MM.1S (cell line): ENCODE data around the gene VAC14.

ENCODE experiments used
- DNase-seq: peaks from one replicate; pipeline ENCODE4 v3.0.0-alpha.2; 2015
- H2AFZ ChIP-seq: fragments of 300-600 bp; sonication (generic); 2 replicates; pipeline ENCODE4 v1.6.0; 2016; ENCODE audit warnings: antibody characterized with exemption, low read length
- H3F3A ChIP-seq: fragments of 300-600 bp; sonication (generic); 2 replicates; pipeline ENCODE4 v1.6.1; 2016; ENCODE audit warnings: mild to moderate bottlenecking, antibody characterized with exemption, low read length, moderate library complexity, mixed read lengths; ENCODE audit not compliant: insufficient read depth
- H3K27ac ChIP-seq: fragments of 300-600 bp; sonication (generic); 2 replicates; pipeline ENCODE4 v1.5.1; 2016; ENCODE audit warnings: mild to moderate bottlenecking, low read length
- H3K27me3 ChIP-seq: fragments of 300-600 bp; sonication (generic); replicated peaks from 2 replicates; pipeline ENCODE4 v1.6.0; 2016; ENCODE audit warnings: low read length; ENCODE audit not compliant: insufficient read depth
- H3K36me3 ChIP-seq: fragments of 300-600 bp; sonication (generic); replicated peaks from 2 replicates; pipeline ENCODE4 v1.6.1; 2016; ENCODE audit warnings: mild to moderate bottlenecking, low read length, mixed read lengths; ENCODE audit not compliant: insufficient read depth
- H3K4me1 ChIP-seq: fragments of 300-600 bp; sonication (generic); 2 replicates; pipeline ENCODE4 v1.6.1; 2016; ENCODE audit warnings: low read length, mixed read lengths
- H3K4me2 ChIP-seq: fragments of 300-600 bp; sonication (generic); 2 replicates; pipeline ENCODE4 v1.6.0; 2016; ENCODE audit warnings: low read depth, low read length
- H3K4me3 ChIP-seq: fragments of 300-600 bp; sonication (generic); 2 replicates; pipeline ENCODE4 v1.5.1; 2016; ENCODE audit warnings: low read length, mixed read lengths
- H3K79me2 ChIP-seq: fragments of 300-600 bp; sonication (generic); 2 replicates; pipeline ENCODE4 v1.6.1; 2016; ENCODE audit warnings: mixed run types, low read length, mixed read lengths
- H3K9ac ChIP-seq: fragments of 300-600 bp; sonication (generic); 2 replicates; pipeline ENCODE4 v1.6.1; 2016; ENCODE audit warnings: low read length, mixed read lengths
- H3K9me2 ChIP-seq: fragments of 300-600 bp; sonication (generic); replicated peaks from 2 replicates; pipeline ENCODE4 v1.6.1; 2016; ENCODE audit warnings: mild to moderate bottlenecking, low read length, mixed read lengths; ENCODE audit not compliant: insufficient read depth
- H3K9me3 ChIP-seq: fragments of 300-600 bp; sonication (generic); replicated peaks from 2 replicates; pipeline ENCODE4 v1.6.1; 2016; ENCODE audit warnings: mild to moderate bottlenecking, low read length, mixed read lengths; ENCODE audit not compliant: insufficient read depth
- H4K20me1 ChIP-seq: fragments of 300-600 bp; sonication (generic); 2 replicates; pipeline ENCODE4 v1.6.1; 2016; ENCODE audit warnings: mild to moderate bottlenecking, low read length, moderate library complexity, mixed read lengths; ENCODE audit not compliant: insufficient read depth
- EZH2 ChIP-seq: fragments of 300-600 bp; sonication (generic); optimal IDR thresholded peaks from 2 replicates; pipeline ENCODE3; 2017; ENCODE audit warnings: low read depth, mild to moderate bottlenecking, antibody characterized with exemption, low read length, mixed read lengths
- EZH2phosphoT487 ChIP-seq: fragments of 300-600 bp; sonication (generic); IDR thresholded peaks from 2 replicates; pipeline ENCODE4 v1.6.1; 2018; ENCODE audit warnings: antibody characterized with exemption, low read length
- TF ChIP-seq, protein P1 (sequence below): fragments of 300-600 bp; sonication (generic); IDR thresholded peaks from 2 replicates; pipeline ENCODE4 v1.5.1; 2016; ENCODE audit warnings: antibody characterized with exemption, low read length, mixed read lengths

Gene VAC14

DNA sequence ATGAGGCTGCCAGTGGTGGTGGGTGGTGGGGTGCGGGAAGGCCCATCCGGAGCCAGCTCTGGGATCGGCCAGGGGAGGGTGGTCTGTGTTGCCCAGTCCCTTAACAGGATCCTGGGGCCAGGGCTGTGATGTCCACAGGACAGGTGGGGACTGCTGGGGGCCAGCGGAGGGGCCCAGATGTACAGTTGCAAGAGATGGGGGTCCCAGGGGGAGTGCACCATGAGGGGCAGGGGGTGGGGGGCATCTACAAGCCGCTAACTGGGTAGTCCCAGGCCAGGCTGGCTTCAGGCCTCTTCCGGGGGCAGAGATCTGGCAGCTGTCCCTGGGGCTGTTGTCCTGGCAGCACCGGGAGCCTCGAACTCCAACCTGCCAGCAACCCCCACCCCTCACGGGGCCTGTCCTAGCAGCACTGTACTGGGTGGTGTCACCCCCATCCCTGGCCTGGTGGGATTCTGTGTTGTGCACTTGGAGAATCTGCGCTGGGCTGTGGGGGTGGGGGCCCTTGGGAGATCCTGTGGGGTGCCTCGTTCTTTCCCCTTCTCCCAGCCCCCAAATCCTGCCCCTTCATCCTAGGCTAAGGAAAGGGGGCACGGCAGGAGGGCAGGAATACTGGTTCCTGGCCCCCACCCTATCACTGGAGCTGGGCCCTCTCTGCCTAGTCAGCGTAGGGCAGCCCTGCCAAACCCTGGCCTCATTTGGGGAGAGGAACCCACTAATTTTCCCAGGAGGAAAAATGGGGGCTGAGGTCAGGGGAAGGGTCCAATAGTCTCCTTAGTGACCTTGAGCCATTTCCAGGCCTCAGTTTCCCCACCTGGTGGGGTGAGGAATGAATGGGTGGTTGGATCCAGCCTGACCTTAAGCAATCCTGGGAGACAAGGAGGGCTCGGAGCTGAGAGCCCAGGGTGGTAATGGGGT lies 116.6 kb downstream of the VAC14 start:
- Histone ChIP-seq H3K27me3 (no peaks in the 10 kb centered on the region; the same call in 1 of the 2 replicates), H3K4me2 (no peak overlapping the region), H2AFZ (no peak overlapping the region), H4K20me1 (no peaks in the 10 kb centered on the region), H3K9ac (no peak overlapping the region), H3K36me3 (no peaks in the 10 kb centered on the region), H3K4me3 (no peak overlapping the region), H3K4me1 (no peaks in the 10 kb centered on the region), H3K9me2 (no peaks in the 10 kb centered on the region), H3K9me3 (no peaks in the 10 kb centered on the region), H3F3A (peaks cover 3% of the 10 kb centered on the region; the same call in 1 of the 2 replicates), H3K79me2 (no peaks in the 10 kb centered on the region), H3K27ac (no peak overlapping the region)
- TF ChIP-seq EZH2 (no peak), EZH2phosphoT487 (no peak)
- TF ChIP-seq, protein P1, sequence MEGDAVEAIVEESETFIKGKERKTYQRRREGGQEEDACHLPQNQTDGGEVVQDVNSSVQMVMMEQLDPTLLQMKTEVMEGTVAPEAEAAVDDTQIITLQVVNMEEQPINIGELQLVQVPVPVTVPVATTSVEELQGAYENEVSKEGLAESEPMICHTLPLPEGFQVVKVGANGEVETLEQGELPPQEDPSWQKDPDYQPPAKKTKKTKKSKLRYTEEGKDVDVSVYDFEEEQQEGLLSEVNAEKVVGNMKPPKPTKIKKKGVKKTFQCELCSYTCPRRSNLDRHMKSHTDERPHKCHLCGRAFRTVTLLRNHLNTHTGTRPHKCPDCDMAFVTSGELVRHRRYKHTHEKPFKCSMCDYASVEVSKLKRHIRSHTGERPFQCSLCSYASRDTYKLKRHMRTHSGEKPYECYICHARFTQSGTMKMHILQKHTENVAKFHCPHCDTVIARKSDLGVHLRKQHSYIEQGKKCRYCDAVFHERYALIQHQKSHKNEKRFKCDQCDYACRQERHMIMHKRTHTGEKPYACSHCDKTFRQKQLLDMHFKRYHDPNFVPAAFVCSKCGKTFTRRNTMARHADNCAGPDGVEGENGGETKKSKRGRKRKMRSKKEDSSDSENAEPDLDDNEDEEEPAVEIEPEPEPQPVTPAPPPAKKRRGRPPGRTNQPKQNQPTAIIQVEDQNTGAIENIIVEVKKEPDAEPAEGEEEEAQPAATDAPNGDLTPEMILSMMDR, result no peak
- no peak for DNase-seq

DNA sequence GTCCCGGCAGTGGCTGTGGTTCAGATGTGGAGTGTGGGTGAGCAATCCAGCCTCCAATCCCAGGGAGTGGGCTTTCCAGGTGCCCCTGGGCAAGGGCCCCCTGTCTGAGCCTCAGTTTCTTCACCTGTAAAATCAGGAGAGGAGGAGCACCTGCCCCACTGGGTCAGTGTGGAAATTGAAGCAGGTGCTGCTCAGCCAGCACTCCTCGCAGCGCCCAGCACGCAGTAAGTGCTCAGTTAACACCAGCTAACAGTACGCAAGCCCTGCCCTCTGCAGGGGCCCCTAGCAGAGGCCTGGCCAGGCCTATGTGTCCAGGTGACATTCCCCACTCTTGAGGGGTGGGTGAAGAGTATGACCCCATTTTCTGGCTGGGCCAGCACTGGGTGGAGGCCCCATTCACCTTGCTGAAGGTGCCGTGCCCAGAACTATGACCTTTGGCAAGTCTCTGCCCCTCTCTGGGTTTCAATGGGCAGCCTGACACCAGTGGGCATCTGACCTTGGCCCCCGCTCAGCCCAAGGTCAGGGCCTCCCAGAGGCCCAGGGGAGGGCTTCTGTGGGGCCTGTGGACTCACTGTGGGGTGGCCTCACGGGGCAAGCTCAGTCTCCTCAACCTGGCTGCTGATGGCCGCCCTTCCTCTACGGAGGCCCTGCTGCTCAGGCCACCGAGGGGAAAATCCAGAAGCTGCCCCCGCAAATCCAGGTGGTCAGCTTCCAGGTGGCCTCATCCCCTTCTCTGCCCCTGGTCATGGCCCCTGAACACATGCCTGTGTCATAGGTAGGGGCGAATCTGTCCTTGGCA lies 117.6 kb downstream of the VAC14 start:
- Histone ChIP-seq H3K4me3 (no peak overlapping the region), H3K9me2 (no peaks in the 10 kb centered on the region), H3K79me2 (no peaks in the 10 kb centered on the region), H3K4me2 (no peak overlapping the region), H3K27ac (no peak overlapping the region), H4K20me1 (no peaks in the 10 kb centered on the region), H3K36me3 (no peaks in the 10 kb centered on the region), H3K9ac (no peak overlapping the region), H3K4me1 (no peaks in the 10 kb centered on the region), H3K9me3 (no peaks in the 10 kb centered on the region), H2AFZ (no peak overlapping the region), H3F3A (peaks cover 3% of the 10 kb centered on the region; the same call in 1 of the 2 replicates), H3K27me3 (no peaks in the 10 kb centered on the region; the same call in 1 of the 2 replicates)
- TF ChIP-seq, protein P1, result no peak
- TF ChIP-seq EZH2phosphoT487 (no peak), EZH2 (no peak)
- no peak for DNase-seq

DNA sequence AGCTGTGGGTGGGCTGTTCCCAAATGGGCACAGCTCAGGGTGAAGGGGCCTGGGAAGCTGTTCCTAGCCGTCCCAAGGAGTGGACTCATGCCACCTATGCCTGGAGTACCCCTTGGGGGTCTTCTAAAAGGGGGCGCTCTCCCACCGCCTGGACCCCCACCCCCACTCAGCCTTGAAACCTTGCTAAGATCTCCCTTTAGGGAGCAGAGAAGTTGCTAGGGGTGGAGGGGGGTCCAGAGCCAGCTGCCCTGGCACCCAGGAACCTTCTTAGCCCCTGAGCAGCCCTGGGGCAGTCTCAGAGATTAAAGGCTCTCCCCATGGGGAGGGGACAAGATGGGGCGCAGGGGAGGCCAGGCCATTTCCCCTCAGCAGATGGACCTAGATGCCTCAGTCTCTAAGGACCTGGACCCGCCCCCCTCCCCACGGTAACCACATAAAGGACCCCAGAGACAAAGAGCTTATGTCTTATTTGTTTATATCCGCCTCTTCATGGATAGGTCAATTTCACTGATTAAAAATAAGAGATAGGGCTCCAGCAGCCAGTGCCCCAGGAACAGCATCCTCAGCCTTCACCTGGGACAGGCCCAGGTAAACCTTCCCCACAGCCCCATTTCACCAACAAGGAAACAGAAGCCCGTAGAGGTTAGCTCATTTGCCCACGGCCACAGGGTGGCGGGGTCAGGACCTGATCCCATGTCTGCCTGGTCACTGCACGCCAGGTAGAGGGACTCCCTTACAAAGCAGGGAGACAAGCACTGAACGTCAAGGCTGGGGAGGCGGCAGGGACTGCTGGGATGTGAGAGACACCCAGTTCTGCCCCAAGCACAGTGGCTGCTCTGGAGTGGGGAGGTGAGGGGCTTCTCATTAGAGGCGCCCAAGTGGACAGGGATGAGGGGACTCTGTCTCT lies 118.5 kb downstream of the VAC14 start:
- no peaks in the 10 kb centered on the region for H4K20me1 ChIP-seq
- DNase-seq, result no peak
- no peaks in the 10 kb centered on the region for H3K9me2 ChIP-seq
- no peak overlapping the region for H3K9ac ChIP-seq
- H3K4me2 ChIP-seq, result no peak overlapping the region
- H3K27ac ChIP-seq, result no peak overlapping the region
- no peaks in the 10 kb centered on the region for H3K36me3 ChIP-seq
- H3K9me3 ChIP-seq, result no peaks in the 10 kb centered on the region
- no peak overlapping the region for H3K4me3 ChIP-seq
- no peaks in the 10 kb centered on the region for H3K79me2 ChIP-seq
- TF ChIP-seq, protein P1, result no peak
- TF ChIP-seq EZH2phosphoT487 (no peak), EZH2 (no peak)
- H2AFZ ChIP-seq, result no peak overlapping the region
- no peaks in the 10 kb centered on the region; the same call in 1 of the 2 replicates for H3K27me3 ChIP-seq
- H3K4me1 ChIP-seq, result no peaks in the 10 kb centered on the region
- peaks cover 3% of the 10 kb centered on the region; the same call in 1 of the 2 replicates for H3F3A ChIP-seq
